ENCODE measurements around the gene WDR90. TPM values are rescaled to one million over a fixed set of nuclear protein-coding genes. Genes with fewer than 3 reads are reported as not detected.

Gene WDR90
- 10 to 100 TPM; 40.3 to 47.7 TPM for total RNA-seq

- Mint-ChIP-seq H3K36me3 (ENCODE audit: insufficient read depth in 2 of 2) (no peaks in the 10 kb centered on the region), H3K9me3 (no peaks in the 10 kb centered on the region)
Observed at GRCh38 chr16:648781-649589, at the start of gene WDR90. Gene WDR90 (plus strand): TSS chr16:649365. CDS start chr16:649417, 52 bp downstream.

GRCh38 chr16:600781-601180, 48.4 kb upstream of the WDR90 start:
- peaks cover 2% of the 10 kb centered on the region in 2 donors for H3K36me3 Mint-ChIP-seq (ENCODE audit: insufficient read depth in 2 of 2)
- H3K4me3 Mint-ChIP-seq: no peak overlapping the region
- H3K27ac Mint-ChIP-seq: peak overlapping the region; percentile 46
- ATAC-seq (replicated peaks in 1 of 2) (no peak), DNase-seq (no peak)
- no peaks in the 10 kb centered on the region for H3K27me3 Mint-ChIP-seq (ENCODE audit: low read depth)
- no peaks in the 10 kb centered on the region for H3K9me3 Mint-ChIP-seq
- peaks cover 26% of the 10 kb centered on the region for H3K4me1 Mint-ChIP-seq (ENCODE audit: low read depth)

More at GRCh38 chr16:648781-649589, at the start of gene WDR90:
- ATAC-seq (replicated peaks in 1 of 2): peak; percentile 95 to 96
- Mint-ChIP-seq H3K27me3 (ENCODE audit: low read depth) (no peaks in the 10 kb centered on the region), H3K4me1 (ENCODE audit: low read depth) (peaks cover 10% of the 10 kb centered on the region), H3K4me3 (peak within 1 kb of the TSS; percentile 84 to 88), H3K27ac (no peak within 1 kb of the TSS)
- DNase-seq: peak; percentile 92 to 96

- no peak for ATAC-seq (replicated peaks in 1 of 2)
- no peaks in the 10 kb centered on the region for H3K27me3 Mint-ChIP-seq (ENCODE audit: low read depth)
- DNase-seq: no peak
- H3K4me3 Mint-ChIP-seq: no peak overlapping the region
- peaks cover 35% of the 10 kb centered on the region for H3K4me1 Mint-ChIP-seq (ENCODE audit: low read depth)
- no peak overlapping the region for H3K27ac Mint-ChIP-seq
- H3K36me3 Mint-ChIP-seq (ENCODE audit: insufficient read depth in 2 of 2): peaks cover 0 to 2% of the 10 kb centered on the region in 2 donors
- no peaks in the 10 kb centered on the region for H3K9me3 Mint-ChIP-seq
Observed at GRCh38 chr16:603933-604332, 45.2 kb upstream of the WDR90 start.

- Mint-ChIP-seq H3K4me3 (no peak overlapping the region), H3K27ac (no peak overlapping the region), H3K27me3 (ENCODE audit: low read depth) (no peaks in the 10 kb centered on the region), H3K4me1 (ENCODE audit: low read depth) (peaks cover 39% of the 10 kb centered on the region), H3K9me3 (no peaks in the 10 kb centered on the region), H3K36me3 (ENCODE audit: insufficient read depth in 2 of 2) (peaks cover 0 to 2% of the 10 kb centered on the region in 2 donors)
- DNase-seq: no peak
- ATAC-seq (replicated peaks in 1 of 2): no peak
Observed at GRCh38 chr16:606656-607307, 42.4 kb upstream of the WDR90 start.

- no peaks in the 10 kb centered on the region for H3K9me3 Mint-ChIP-seq
- no peak overlapping the region for H3K27ac Mint-ChIP-seq
- peaks cover 33% of the 10 kb centered on the region for H3K4me1 Mint-ChIP-seq (ENCODE audit: low read depth)
- DNase-seq (peak; percentile 67 to 72), ATAC-seq (replicated peaks in 1 of 2) (peak; percentile 96)
- no peaks in the 10 kb centered on the region for H3K27me3 Mint-ChIP-seq (ENCODE audit: low read depth)
- H3K4me3 Mint-ChIP-seq: peak overlapping the region in 1 of 2 donors; percentile 37
- H3K36me3 Mint-ChIP-seq (ENCODE audit: insufficient read depth in 2 of 2): peaks cover 0 to 2% of the 10 kb centered on the region in 2 donors
Observed at GRCh38 chr16:608019-608418, 41.1 kb upstream of the WDR90 start.

- H3K27ac Mint-ChIP-seq: no peak overlapping the region
Observed at GRCh38 chr16:609316-609715, 39.8 kb upstream of the WDR90 start.

GRCh38 chr16:609984-610383, 39.2 kb upstream of the WDR90 start:
- no peaks in the 10 kb centered on the region for H3K27me3 Mint-ChIP-seq (ENCODE audit: low read depth)
- no peak overlapping the region for H3K4me3 Mint-ChIP-seq
- peaks cover 26% of the 10 kb centered on the region for H3K4me1 Mint-ChIP-seq (ENCODE audit: low read depth)
- H3K27ac Mint-ChIP-seq: no peak overlapping the region
- peaks cover 0 to 2% of the 10 kb centered on the region in 2 donors for H3K36me3 Mint-ChIP-seq (ENCODE audit: insufficient read depth in 2 of 2)
- no peak for DNase-seq
- no peak for ATAC-seq (replicated peaks in 1 of 2)
- no peaks in the 10 kb centered on the region for H3K9me3 Mint-ChIP-seq

More at GRCh38 chr16:609316-609715, 39.8 kb upstream of the WDR90 start:
- H3K9me3 Mint-ChIP-seq: no peaks in the 10 kb centered on the region
- no peaks in the 10 kb centered on the region for H3K27me3 Mint-ChIP-seq (ENCODE audit: low read depth)
- ATAC-seq (replicated peaks in 1 of 2) (no peak), DNase-seq (no peak)
- H3K4me3 Mint-ChIP-seq: no peak overlapping the region
- peaks cover 29% of the 10 kb centered on the region for H3K4me1 Mint-ChIP-seq (ENCODE audit: low read depth)
- H3K36me3 Mint-ChIP-seq (ENCODE audit: insufficient read depth in 2 of 2): peaks cover 0 to 2% of the 10 kb centered on the region in 2 donors

- Mint-ChIP-seq H3K36me3 (ENCODE audit: insufficient read depth in 2 of 2) (no peaks in the 10 kb centered on the region), H3K27me3 (ENCODE audit: low read depth) (no peaks in the 10 kb centered on the region), H3K4me3 (no peak overlapping the region), H3K4me1 (ENCODE audit: low read depth) (peaks cover 26% of the 10 kb centered on the region), H3K9me3 (no peaks in the 10 kb centered on the region), H3K27ac (no peak overlapping the region)
- peak; percentile 53 to 74 for DNase-seq
- ATAC-seq (replicated peaks in 1 of 2): peak; percentile 26 to 45
Observed at GRCh38 chr16:610513-611381, 38.4 kb upstream of the WDR90 start.

- no peaks in the 10 kb centered on the region for H3K36me3 Mint-ChIP-seq (ENCODE audit: insufficient read depth in 2 of 2)
- no peak for DNase-seq
- peaks cover 4% of the 10 kb centered on the region for H3K4me1 Mint-ChIP-seq (ENCODE audit: low read depth)
- H3K4me3 Mint-ChIP-seq: no peak overlapping the region
- H3K9me3 Mint-ChIP-seq: no peaks in the 10 kb centered on the region
- no peaks in the 10 kb centered on the region for H3K27me3 Mint-ChIP-seq (ENCODE audit: low read depth)
- H3K27ac Mint-ChIP-seq: no peak overlapping the region
- ATAC-seq (replicated peaks in 1 of 2): no peak
Observed at GRCh38 chr16:615122-615521, 34.0 kb upstream of the WDR90 start.

GRCh38 chr16:616733-617586, 32.2 kb upstream of the WDR90 start:
- no peak overlapping the region for H3K27ac Mint-ChIP-seq
- no peak overlapping the region for H3K4me3 Mint-ChIP-seq
- ATAC-seq (replicated peaks in 1 of 2): no peak
- H3K36me3 Mint-ChIP-seq (ENCODE audit: insufficient read depth in 2 of 2): no peaks in the 10 kb centered on the region
- H3K9me3 Mint-ChIP-seq: no peaks in the 10 kb centered on the region
- no peaks in the 10 kb centered on the region for H3K27me3 Mint-ChIP-seq (ENCODE audit: low read depth)
- H3K4me1 Mint-ChIP-seq (ENCODE audit: low read depth): no peaks in the 10 kb centered on the region
- DNase-seq: no peak

GRCh38 chr16:617855-618254, 31.3 kb upstream of the WDR90 start:
- ATAC-seq (replicated peaks in 1 of 2) (no peak), DNase-seq (no peak)
- Mint-ChIP-seq H3K4me3 (no peak overlapping the region), H3K9me3 (no peaks in the 10 kb centered on the region), H3K36me3 (ENCODE audit: insufficient read depth in 2 of 2) (no peaks in the 10 kb centered on the region), H3K27me3 (ENCODE audit: low read depth) (no peaks in the 10 kb centered on the region), H3K27ac (no peak overlapping the region), H3K4me1 (ENCODE audit: low read depth) (no peaks in the 10 kb centered on the region)

GRCh38 chr16:619476-620100, 29.6 kb upstream of the WDR90 start:
- DNase-seq (no peak), ATAC-seq (replicated peaks in 1 of 2) (no peak)
- H3K4me1 Mint-ChIP-seq (ENCODE audit: low read depth): no peaks in the 10 kb centered on the region
- H3K27ac Mint-ChIP-seq: no peak overlapping the region
- no peaks in the 10 kb centered on the region for H3K9me3 Mint-ChIP-seq
- H3K4me3 Mint-ChIP-seq: no peak overlapping the region
- no peaks in the 10 kb centered on the region for H3K27me3 Mint-ChIP-seq (ENCODE audit: low read depth)
- no peaks in the 10 kb centered on the region for H3K36me3 Mint-ChIP-seq (ENCODE audit: insufficient read depth in 2 of 2)
